Fibroblast of lung (primary cell): ENCODE data around the gene PRR19. TPM values are rescaled to one million over a fixed set of nuclear protein-coding genes. Genes with fewer than 3 reads are reported as not detected.

ENCODE experiments used
- DNase-seq, 2 donors: peaks; one replicate each; pipeline versions ENCODE4 v3.0.0 to v3.0.0-alpha.2; 2010; ENCODE audit warnings: low read depth in 2 of 2
- H2AFZ ChIP-seq: 2 replicates; pipeline ENCODE4 v1.5.1; 2012; ENCODE audit warnings: low read length, control low read depth, inconsistent platforms
- H3K27ac ChIP-seq: 2 replicates; pipeline ENCODE4 v1.5.1; 2011; ENCODE audit warnings: low read length, control low read depth; ENCODE audit not compliant: insufficient read depth
- H3K27me3 ChIP-seq: 2 replicates; pipeline ENCODE4 v1.5.1; 2011; ENCODE audit warnings: mild to moderate bottlenecking, low read length; ENCODE audit not compliant: control insufficient read depth, insufficient read depth
- H3K36me3 ChIP-seq: 2 replicates; pipeline ENCODE4 v1.5.1; 2011; ENCODE audit warnings: low read length; ENCODE audit not compliant: control insufficient read depth, insufficient read depth
- H3K4me1 ChIP-seq: 2 replicates; pipeline ENCODE4 v1.5.1; 2011; ENCODE audit warnings: low read length; ENCODE audit not compliant: control insufficient read depth, insufficient read depth; ENCODE audit errors: extremely low read depth
- H3K4me2 ChIP-seq: 2 replicates; pipeline ENCODE4 v1.5.1; 2011; ENCODE audit warnings: low read length, control low read depth; ENCODE audit not compliant: insufficient read depth; ENCODE audit errors: extremely low read depth
- H3K4me3 ChIP-seq, 4 experiments: fragments of 200-600 bp in 1 of 4; sonication (generic) in 1 of 4; replicated peaks in 1 of 4; 2 replicates each; pipeline ENCODE4 v1.5.1; 2011 to 2016; ENCODE audit warnings: low read length in 4 of 4, low read depth in 3 of 4, mild to moderate bottlenecking in 3 of 4, control low read depth in 2 of 4, inconsistent platforms in 1 of 4, mixed read lengths in 1 of 4; ENCODE audit not compliant: insufficient read depth in 1 of 4; ENCODE audit errors: control extremely low read depth in 1 of 4
- H3K79me2 ChIP-seq: 2 replicates; pipeline ENCODE4 v1.5.1; 2012; ENCODE audit warnings: mild to moderate bottlenecking, low read length, inconsistent platforms; ENCODE audit not compliant: control insufficient read depth, insufficient read depth
- H3K9ac ChIP-seq: 2 replicates; pipeline ENCODE4 v1.5.1; 2011; ENCODE audit warnings: mild to moderate bottlenecking, low read length, control low read depth; ENCODE audit not compliant: insufficient read depth
- H3K9me3 ChIP-seq: 2 replicates; pipeline ENCODE4 v1.5.1; 2012; ENCODE audit warnings: low read depth, low read length; ENCODE audit not compliant: control insufficient read depth, insufficient read depth
- H4K20me1 ChIP-seq: 2 replicates; pipeline ENCODE4 v1.5.1; 2011; ENCODE audit warnings: low read length; ENCODE audit not compliant: control insufficient read depth, insufficient read depth; ENCODE audit errors: extremely low read depth
- CTCF ChIP-seq, 2 donors: IDR thresholded peaks in 1 of 2; conservative IDR thresholded peaks in 1 of 2; 1 replicate in 1 of 2; 2 replicates in 1 of 2; pipeline ENCODE4 v1.5.1; 2011 to 2012; ENCODE audit warnings: low read length in 2 of 2, control low read depth in 1 of 2, inconsistent platforms in 1 of 2, low read depth in 1 of 2, mild to moderate bottlenecking in 1 of 2
- EZH2 ChIP-seq: IDR thresholded peaks from 2 replicates; pipeline ENCODE4 v1.5.1; 2012; ENCODE audit warnings: low read length, control low read depth, mild to moderate bottlenecking; ENCODE audit errors: missing control alignments
- polyA plus RNA-seq, 2 donors: library from polyadenylated mRNA; depleted of rRNA in 1 of 2; stranded (reverse) in 1 of 2; unstranded in 1 of 2; fragments of >200 nt; gene quantifications; 2 replicates each; pipeline ENCODE4 v1.2.1, GENCODE V29; 2011 to 2012; ENCODE audit warnings: missing spikeins in 1 of 2
- total RNA-seq: library from RNA; depleted of rRNA; stranded (reverse); fragments of >200 nt; gene quantifications from 2 replicates; pipeline ENCODE4 v1.2.1, GENCODE V29; 2014

The PRR19 gene
- total and polyA plus RNA-seq, 2 donors (not counting 1 experiment from before 2014, with no cell fraction given): 0.17 to 0.39 TPM

DNA sequence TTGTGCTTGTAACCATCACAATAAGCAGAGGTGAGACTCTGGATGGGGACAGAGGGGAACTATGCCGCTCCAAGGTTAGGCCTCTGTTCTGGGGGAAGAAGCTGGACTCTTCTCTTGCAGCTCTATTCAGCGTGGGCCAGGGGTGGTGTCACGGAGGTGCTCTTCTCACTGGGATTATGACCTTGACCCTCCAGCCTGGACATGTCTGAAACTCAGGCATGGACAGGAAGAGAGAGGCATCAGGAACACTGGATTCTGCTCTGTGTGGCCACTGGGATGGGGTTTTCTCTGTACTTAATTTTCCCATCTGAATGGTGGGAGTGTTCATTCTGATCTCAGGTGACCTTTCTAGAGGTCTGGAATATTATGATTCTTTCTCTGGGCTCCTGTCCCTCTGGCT lies 31.1 kb downstream of the PRR19 start:
- Histone ChIP-seq H3K4me2 (no peak overlapping the region), H3K9ac (no peak overlapping the region), H4K20me1 (no peaks in the 10 kb centered on the region), H3K9me3 (no peaks in the 10 kb centered on the region), H3K4me1 (no peaks in the 10 kb centered on the region), H2AFZ (no peak overlapping the region), H3K36me3 (no peaks in the 10 kb centered on the region), H3K27ac (no peak overlapping the region), H3K79me2 (peaks cover 1% of the 10 kb centered on the region), H3K27me3 (no peaks in the 10 kb centered on the region), H3K4me3 (no peak overlapping the region)
- no peak for TF ChIP-seq EZH2
- TF ChIP-seq CTCF (conservative IDR thresholded peaks at IDR 0.05 in 1 of 2, IDR thresholded peaks at IDR 0.05 in 1 of 2; ENCODE audit: low read depth in 1 of 2, low read length in 2 of 2): no peak
- no peak for DNase-seq

DNA sequence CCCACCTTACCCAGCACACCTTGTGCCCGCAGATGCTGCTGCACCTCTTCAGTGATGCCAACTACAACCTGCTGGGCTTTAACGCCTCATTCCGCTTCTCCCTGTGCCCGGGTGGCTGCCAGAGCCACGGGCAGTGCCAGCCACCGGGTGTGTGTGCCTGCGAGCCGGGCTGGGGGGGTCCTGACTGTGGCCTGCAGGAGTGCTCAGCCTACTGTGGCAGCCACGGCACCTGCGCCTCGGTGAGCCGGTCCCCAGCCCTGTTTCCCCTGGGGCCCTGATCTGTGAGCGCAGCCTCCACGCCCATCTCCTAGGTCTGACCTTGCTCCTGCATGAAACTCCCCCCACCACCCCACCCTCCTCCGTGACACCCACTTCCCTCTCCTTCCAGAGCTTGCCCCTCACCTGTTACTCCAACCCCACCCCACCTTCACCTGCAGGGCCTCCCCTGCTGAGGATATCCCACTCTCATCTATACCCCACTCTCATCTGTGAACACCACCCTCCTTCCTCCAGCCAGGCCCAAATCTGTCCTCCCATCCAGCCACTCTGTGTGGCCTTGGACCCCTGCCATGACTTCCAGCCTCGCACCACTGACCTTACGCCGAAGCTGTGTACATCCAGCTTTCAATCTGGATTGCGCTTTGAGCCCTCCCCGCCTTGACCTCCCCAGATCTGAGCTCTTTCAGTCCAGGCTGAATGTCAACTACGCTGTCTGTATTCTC lies 32.2 kb downstream of the PRR19 start:
- TF ChIP-seq CTCF (conservative IDR thresholded peaks at IDR 0.05 in 1 of 2, IDR thresholded peaks at IDR 0.05 in 1 of 2; ENCODE audit: low read depth in 1 of 2, low read length in 2 of 2): no peak
- no peak for TF ChIP-seq EZH2
- no peaks in the 10 kb centered on the region for H3K79me2 ChIP-seq
- no peak for DNase-seq

GRCh38 chr19:42334697-42335373 lies 32.9 kb downstream of the PRR19 start:
- Histone ChIP-seq H3K36me3 (no peaks in the 10 kb centered on the region), H3K4me2 (no peak overlapping the region), H3K4me1 (no peaks in the 10 kb centered on the region), H3K9ac (no peak overlapping the region), H3K4me3 (no peak overlapping the region), H4K20me1 (no peaks in the 10 kb centered on the region), H3K27me3 (no peaks in the 10 kb centered on the region), H3K27ac (no peak overlapping the region), H2AFZ (no peak overlapping the region), H3K79me2 (no peaks in the 10 kb centered on the region), H3K9me3 (no peaks in the 10 kb centered on the region)
- no peak for TF ChIP-seq CTCF (conservative IDR thresholded peaks at IDR 0.05 in 1 of 2, IDR thresholded peaks at IDR 0.05 in 1 of 2; ENCODE audit: low read depth in 1 of 2, low read length in 2 of 2)
- DNase-seq: no peak

More for the DNA sequence above, 32.2 kb downstream of the PRR19 start:
- Histone ChIP-seq H3K4me2 (no peak overlapping the region), H3K27ac (no peak overlapping the region), H3K4me3 (no peak overlapping the region), H3K4me1 (no peaks in the 10 kb centered on the region), H3K9ac (no peak overlapping the region), H3K27me3 (no peaks in the 10 kb centered on the region), H3K9me3 (no peaks in the 10 kb centered on the region), H3K36me3 (no peaks in the 10 kb centered on the region), H2AFZ (no peak overlapping the region), H4K20me1 (no peaks in the 10 kb centered on the region)
